Measurements from ENCODE around the gene TMEM191C. TPM values are rescaled to one million over a fixed set of nuclear protein-coding genes. Genes with fewer than 3 reads are reported as not detected.
"Not testable (repeated sequence)": the region's sequence is repeated elsewhere in the genome, so short reads cannot be mapped to it uniquely, and the experiment has no call there.

Gene TMEM191C
- polyA plus RNA-seq, 4 donors, result 0.79 to 1.9 (median 1.5) TPM

DNA sequence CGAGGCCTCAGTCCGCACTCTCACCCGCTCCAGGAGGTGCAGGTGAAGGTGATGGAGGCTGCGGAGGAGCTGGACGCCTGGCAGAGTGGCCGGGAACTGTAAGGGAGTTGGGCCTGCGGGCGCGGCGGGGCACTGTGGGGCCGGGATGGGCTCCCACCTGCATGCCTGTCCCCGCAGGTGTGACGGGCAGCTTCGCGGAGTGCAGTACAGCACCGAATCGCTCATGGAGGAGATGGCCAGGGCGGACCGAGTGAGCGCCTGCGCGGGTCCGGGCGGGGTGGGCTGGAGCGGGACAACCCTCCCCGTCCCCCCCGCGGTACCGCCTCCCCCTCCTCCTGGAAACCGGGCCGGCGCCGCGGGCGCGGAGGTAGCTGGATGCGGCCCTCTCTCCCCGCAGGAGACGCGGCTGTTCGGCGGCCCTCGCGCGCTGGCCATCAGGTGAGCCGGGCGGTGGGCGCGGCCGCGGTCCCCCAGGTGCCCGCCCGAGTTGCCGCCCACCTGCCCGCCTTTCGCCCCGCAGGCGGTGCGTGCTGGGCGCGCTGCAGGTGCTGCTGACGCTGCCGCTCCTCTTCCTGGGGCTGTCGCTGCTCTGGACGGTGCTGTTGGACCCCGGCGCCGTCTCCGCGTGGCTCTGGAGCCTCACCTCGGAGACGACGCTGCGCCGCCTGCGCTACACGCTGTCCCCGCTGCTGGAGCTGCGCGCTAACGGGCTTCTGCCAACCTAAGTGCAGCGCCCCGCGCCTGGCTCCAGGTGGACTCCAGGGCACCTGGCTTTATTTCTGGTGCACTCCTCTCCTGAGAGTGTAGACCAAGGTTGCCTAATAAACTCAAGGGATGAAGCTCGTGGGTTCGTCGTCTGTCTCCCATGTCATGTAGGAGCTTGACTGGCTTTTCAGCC, 2.2 kb downstream of the TMEM191C start:
- not testable (repeated sequence) for DNase-seq (ENCODE audit: low read depth in 4 of 4, low spot score in 3 of 4)

DNA sequence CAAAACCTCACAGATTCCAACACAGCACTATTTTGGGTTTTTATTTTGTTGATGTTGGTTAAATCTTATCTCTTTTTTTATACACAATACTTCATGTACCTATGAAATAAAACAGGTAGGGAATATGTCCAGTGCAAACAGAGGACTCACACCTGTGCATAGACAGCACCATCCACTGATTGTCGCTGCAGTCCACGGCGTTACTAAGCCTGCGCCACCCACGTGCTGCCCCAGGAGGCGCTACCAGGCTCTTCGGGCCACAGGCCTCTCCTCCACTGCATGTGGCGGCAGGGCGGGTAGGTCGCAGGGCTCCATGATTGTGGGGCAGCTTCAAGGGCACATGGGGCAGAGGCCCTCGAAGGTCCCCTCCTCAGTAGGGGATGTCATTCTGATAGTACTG, 5.8 kb downstream of the TMEM191C start:
- DNase-seq (ENCODE audit: low read depth in 4 of 4, low spot score in 3 of 4), result not testable (repeated sequence)

DNA sequence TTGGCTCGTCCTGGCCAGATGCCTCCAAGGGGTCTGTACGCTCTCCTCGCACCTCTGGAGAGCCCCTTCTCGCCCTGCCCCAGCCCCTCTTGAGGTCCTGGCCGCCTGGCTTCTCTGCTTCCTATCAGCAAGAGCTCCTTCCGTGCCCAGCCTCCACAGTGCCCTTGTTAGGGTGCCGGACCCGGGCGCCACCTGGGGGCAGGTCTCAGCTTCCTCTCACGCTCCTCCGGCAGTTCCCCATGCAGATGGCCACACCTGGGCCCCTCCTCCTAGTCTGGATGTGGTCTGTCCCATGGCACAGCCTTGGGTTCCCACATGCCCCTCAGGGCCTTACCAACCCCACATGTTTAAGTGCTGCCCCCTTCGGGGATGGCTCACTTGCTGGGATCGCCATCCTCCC, 6.5 kb downstream of the TMEM191C start:
- not testable (repeated sequence) for DNase-seq (ENCODE audit: low read depth in 4 of 4, low spot score in 3 of 4)

DNA sequence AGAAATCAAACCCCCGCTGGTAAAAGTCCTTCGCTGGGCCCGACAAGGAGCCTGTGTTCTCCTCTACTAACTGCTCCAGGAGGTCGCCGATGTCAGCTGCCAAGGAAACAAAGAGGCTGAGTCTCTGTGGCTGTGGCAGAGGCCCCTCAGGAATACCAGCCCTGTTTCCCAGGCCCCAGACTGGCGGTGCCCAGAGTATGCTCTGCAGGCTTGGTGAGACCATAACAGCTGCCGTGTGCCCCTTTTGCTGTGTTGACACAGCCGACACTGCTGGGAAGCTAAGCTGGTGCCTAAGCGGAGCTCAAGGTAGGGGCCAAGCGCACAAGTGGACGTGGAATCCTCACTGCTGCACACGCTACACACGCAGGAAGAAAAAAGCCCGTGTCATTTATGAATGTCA, 16.9 kb downstream of the TMEM191C start:
- not testable (repeated sequence) for DNase-seq (ENCODE audit: low read depth in 4 of 4, low spot score in 3 of 4)

DNA sequence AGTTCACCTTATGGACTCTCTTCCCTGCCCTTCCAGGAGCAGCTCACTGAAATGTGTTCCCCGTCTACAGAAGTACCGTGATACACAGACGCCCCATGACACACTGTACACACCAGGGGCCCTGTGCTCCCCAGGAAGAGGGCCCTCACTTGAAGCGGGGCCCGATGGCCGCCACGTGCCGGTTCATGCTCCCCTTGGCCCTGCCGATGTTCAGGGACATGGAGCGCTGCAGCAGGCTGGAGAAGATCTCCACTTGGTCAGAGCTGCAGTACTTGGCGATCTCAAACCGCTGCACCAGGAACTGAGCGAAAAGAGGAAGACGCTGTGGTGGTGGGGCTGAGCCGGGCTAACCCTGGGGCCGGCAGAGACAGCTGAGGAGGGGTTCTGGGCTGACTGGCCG, 20.5 kb downstream of the TMEM191C start:
- DNase-seq (ENCODE audit: low read depth in 4 of 4, low spot score in 3 of 4), result not testable (repeated sequence)

DNA sequence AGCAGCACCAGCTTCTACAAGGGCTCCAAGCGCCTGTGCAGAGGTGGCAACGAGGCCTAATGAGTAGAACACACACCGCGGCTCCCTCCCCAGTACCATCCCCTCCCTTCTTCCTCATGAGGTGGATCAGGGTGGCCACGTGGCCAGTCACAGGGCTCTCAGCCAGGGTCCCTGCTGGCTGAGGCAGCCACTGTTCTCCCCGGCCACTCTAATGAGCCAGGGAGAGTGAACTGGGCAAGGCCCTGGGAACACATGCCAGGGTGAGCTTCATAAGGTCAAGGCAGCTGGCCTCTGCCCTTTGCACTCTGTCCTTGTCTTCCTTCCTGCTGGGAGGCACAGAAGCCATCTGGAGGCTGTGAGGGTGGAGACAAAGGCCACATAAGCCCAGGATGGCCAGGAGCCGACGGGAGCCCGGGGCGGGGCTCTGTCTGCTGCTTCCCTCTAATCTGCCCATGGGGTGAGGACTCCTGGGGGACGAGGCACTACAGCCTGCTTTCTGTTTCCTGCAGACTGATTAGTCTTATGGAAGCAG, 22.0 kb downstream of the TMEM191C start:
- DNase-seq (ENCODE audit: low read depth in 4 of 4, low spot score in 3 of 4), result not testable (repeated sequence)

DNA sequence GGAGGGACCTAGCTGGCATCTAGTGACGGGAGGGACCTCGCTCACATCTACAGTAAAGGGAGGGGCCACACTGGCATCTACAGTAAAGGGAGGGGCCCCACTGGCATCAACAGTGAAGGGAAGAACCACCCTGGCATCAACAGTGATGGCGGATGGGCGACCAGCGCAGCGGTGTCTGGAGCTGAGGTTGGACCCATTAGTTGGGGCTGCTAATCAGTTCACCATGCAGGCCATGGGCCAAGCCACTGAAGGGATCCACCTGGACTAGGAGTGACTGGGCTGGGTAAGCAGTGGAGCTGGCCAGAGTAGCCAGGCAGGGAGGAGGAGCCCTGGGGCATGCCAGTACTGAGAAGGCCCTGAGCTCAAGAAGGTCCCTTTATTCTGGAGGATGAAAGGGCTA, 23.4 kb downstream of the TMEM191C start:
- not testable (repeated sequence) for DNase-seq (ENCODE audit: low read depth in 4 of 4, low spot score in 3 of 4)

DNA sequence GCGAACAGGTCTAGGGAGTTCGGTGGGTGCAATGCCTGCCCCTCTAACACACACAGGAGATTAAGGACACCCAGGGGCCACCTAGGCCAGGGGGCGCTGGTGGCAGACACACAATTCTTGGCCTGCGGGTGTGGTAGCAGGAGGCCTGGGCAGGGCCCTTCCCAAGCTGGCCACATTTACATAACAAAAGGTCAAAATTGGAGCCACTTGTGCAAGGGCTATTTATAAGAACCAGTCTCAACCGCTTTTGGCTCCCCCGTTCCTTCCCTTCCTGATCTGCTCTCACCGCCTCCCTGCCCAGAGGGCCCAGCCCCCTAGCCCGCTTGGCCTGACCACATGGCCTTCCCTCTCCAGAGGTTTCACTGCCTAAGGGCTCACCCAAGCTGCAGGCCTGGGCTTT, 25.1 kb downstream of the TMEM191C start:
- not testable (repeated sequence) for DNase-seq (ENCODE audit: low read depth in 4 of 4, low spot score in 3 of 4)

DNA sequence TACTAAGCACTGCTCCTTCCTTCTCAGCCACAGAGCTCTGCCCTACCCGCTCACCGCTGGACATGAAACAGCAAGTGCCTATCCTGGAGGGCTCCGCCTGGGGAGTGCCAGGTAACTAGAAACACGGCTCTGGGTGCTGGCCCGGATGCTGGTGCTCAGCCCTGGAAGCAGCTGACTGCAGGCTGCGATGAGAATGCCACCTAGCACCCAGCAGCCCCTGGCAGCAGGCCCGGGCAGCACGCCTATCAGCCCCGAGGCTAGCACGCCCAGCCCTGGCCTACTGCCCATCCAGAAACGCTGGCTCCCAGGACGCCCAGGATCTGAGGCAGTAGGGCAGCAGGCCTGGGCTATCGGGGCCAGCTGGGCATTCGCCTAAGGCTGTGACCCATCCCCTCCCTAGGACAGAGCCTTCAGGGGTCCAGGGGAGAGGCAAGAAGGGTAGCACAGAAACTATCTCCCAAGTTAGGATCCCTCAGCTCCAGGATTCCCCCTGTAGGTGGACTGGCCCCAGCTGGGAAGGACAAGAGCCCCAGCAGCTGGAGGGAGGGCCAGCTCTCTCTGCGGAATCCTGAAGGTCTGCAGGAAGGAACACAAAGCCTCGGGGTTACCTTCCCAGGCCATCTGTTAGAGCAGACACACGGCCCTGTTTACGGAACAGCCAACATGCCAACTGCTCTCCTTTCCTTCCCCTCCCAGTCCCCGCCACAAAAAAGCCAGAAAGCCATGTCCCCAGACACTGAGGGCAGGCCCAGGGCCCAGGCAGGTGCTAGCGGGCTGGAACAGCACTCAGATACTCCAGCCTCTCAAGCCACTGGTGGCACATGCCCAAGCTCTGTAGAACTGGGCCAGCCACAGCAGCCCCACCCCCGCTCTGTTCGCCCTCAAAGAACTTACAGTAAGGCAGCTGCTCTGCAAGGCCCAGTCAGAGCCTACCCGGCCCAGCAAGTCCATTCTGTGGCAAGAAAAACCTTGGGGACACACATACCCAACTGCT, 26.9 kb downstream of the TMEM191C start:
- not testable (repeated sequence) for DNase-seq (ENCODE audit: low read depth in 4 of 4, low spot score in 3 of 4)

DNA sequence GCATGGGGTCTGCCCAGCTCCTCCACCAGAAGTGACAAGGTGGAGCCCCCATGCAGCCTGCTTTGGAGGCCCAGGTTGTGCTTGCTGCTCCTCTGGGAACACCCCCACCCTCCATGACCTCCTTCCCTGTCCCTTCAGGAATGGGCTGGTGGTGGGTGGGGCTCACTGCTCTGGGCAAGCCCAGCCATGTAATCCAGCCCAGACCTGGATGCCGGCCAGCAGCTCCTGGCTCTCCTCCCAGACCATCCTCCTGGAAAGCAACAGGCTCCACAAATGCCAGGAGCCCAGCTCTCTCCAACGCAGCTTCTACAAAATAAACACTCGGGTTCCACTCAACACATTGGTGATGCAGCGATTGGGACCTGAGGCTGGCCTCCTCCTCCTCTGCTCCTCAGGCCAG, 30.8 kb downstream of the TMEM191C start:
- not testable (repeated sequence) for DNase-seq (ENCODE audit: low read depth in 4 of 4, low spot score in 3 of 4)

DNA sequence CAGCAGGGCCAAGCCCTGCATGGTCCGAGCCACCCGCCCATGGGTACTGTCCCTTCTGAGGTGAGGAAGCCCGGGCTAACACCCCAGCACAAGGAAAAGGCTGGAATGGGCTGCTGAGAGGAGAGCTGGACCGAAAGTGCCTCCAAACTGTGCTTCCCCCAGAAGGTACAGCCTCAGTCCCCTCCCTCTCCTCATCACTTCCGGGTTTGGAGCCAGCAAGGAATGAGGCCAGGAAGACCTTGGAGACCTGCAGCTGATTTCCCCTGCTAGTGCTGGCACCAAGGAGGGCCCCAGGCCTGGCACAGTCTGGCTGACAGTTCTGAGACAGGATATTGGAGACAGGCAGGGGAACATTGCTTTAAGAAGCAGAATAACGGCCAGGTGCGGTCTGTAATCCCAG, 31.3 kb downstream of the TMEM191C start:
- not testable (repeated sequence) for DNase-seq (ENCODE audit: low read depth in 4 of 4, low spot score in 3 of 4)

DNA sequence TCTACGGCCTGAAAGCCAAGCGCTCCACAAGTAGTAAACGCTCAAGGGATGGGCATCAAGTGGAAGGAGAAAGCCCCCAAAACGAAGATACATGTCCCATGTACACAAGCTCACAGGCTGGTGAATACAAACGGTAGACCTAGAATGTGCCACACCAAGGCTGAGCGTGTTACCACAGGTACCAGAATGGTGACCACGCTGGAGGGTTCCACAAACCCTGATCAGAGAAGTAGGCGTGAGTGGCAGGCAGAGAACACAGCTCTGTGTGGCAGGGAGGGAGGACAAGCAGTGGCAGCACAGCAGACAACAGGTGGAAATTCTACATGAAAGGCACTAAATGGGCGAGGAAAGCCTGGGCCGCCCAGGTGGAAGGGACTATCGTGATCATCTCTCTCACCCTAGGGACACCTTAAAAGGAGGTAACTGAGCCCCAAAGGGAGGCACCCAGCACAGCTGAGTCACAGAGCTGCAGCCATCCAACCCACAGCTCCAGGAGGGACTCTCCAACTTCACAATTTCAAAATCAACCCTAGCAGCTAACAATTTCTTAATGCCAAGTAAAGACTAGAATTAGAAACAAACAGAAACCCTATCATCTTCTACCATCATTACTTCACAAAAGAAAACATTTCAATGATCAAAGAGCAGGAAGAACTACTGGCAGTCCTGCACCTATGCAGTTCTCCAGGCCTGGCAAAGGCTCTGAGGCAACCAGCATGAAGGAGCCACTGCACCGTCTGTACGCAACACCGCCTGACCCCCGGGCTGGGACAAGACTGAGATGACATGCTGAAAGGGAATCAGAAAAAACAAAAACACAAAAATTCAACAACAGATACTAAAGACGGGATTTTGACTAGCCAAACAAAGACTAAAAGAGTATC, 32.7 kb downstream of the TMEM191C start:
- not testable (repeated sequence) for DNase-seq (ENCODE audit: low read depth in 4 of 4, low spot score in 3 of 4)

DNA sequence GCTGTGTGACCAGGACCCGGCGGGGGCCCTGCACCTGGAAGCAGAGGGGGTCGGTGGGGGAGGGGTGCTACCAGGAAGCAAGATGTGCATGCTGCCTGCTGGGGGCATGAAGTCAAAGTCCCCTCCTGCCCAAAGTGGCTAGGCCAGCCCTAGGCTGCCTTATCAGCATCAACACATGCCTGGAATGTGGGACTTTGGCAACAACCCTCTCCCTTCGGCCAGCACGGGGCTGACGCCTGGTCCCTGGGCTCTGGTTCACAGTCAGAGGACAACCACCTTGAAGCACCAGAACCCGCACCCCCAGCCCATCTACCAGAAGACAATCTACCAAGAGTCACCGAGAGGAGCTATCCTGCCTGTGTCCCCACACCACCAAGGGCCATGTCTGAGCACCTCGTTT, 43.2 kb downstream of the TMEM191C start:
- not testable (repeated sequence) for DNase-seq (ENCODE audit: low read depth in 4 of 4, low spot score in 3 of 4)

DNA sequence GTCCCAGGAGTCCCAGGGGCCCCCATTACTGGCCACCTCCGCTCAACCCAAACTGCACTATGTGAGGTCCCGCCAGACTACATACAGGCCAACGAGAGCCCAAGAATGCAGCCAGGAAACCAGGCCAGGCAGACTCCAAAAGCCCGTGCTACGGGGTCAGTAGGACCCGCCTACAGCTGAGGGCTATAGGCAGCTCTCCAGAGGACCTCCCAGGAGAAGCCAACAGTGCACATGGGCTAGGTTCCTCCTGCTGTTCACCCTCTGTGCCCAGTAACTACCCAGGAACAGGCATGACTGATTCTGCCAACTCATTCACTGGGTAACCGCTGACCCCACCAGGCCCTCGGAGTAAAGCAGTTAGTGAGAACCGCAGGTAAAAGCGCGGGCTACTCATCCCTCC, 44.8 kb downstream of the TMEM191C start:
- not testable (repeated sequence) for DNase-seq (ENCODE audit: low read depth in 4 of 4, low spot score in 3 of 4)

DNA sequence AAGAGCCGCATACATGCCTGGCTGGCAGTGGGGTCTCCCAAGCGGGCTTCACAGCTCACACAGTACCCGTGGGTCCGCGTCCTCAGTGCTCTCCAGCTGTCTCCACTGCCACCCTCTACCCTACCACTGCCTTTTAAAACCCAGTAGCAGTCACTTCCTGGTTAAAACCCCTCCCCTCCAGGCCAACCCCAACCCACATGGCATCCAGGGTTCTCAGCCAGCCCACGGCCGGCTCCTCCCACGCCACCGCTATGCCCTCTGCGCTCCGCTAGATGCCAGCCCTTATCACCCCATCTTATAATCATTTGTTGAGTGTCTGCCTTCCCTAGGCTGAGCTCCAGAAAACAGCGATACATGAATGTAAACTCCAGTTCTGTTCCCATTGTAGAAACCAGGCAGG, 46.9 kb downstream of the TMEM191C start:
- not testable (repeated sequence) for DNase-seq (ENCODE audit: low read depth in 4 of 4, low spot score in 3 of 4)

DNA sequence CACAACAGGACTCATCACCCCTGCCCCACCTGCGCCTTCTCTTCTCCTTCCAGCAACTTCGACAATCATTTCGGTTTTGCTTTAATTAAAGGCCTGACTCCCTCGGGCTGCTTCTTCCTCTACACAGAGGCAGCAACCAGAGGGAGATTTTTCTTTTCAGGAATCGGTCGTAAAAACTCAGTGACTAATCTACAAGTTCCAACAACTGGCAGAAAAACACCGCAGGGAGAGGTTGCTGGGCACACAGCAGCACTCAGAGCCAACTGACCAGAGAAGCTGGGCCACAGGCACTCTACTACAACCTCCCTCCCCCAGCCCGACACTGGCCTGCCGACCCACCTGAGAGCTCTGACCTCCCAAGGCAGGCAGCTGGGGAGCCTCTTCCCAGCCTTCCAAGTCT, 48.0 kb downstream of the TMEM191C start:
- not testable (repeated sequence) for DNase-seq (ENCODE audit: low read depth in 4 of 4, low spot score in 3 of 4)

DNA sequence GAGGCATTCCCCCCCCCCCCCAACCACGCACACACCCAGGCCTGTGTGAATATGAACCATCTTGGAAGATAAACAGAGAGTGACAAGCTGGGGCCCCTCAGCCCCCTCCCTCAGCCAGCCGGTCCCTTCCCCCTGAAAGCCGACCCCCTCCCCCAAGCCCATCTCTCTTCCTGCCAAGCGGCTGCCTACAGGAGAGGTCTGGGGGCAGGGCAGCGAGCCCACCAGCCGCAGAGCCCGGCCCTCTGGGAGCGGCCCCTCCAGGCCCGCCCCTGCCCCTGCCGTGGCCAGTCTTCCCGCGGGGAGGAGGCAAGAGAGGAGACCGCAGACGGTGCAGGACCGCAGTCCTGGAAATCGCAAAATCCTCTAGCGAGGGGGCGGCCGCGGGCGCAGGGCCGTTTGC, 49.3 kb downstream of the TMEM191C start:
- not testable (repeated sequence) for DNase-seq (ENCODE audit: low read depth in 4 of 4, low spot score in 3 of 4)

DNA sequence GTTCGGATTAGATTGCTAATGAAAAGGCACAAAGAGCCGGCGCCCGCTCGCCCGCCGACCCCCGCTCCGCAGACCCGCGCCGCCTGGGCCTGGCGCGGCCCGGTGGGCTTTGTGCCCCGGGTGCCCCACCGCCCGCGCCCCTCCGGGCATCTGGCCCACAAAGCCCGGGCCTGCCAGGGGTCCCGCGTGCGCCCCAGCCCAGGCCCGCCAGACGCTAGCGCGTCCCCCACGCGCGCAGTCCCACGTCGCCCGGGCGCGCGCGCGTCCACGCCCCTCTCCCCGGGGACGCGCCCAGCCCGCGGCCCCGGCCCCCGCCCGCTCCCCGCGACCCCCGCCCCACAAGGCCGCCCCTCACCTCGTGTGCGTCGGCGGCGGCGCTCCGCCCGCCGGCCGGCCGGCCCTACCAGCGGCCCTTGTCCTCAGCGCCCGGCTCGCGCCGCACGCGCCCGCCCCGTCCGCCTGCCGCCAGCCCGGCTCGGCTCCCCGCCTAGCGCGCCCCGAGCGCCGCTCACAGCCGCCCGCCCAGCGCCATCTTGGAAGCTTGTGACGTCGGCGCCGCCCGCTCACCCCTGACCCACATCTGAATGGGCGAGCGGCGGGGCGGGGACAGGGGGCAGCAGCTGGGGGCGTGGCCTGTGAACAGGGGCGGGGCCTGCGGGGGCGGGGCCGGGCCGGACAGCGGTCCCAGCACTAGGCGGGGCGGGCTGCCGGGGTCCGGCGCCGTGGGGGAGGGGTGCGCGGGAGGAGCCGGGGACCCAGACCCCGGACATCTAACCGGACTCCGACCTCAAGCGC, 50.0 kb downstream of the TMEM191C start:
- not testable (repeated sequence) for DNase-seq (ENCODE audit: low read depth in 4 of 4, low spot score in 3 of 4)

Data from right renal pelvis (tissue), 4 donors.